NCI-H446 (cell line): ENCODE measurements around the gene SLC20A1.
A peak's percentile ranks its signal among the peaks of the same experiment; 100 is the strongest.
"Not testable (repeated sequence)": the region's sequence is repeated elsewhere in the genome, so short reads cannot be mapped to it uniquely, and the experiment has no call there.

Experiments used
- DNase-seq, 2 experiments: peaks; one replicate each; lab custom pipeline; 2025; lab: John Stamatoyannopoulos, UW

Gene SLC20A1

GRCh38 chr2:112645310-112646101 lies at the start of gene SLC20A1:
Gene SLC20A1 (plus strand): TSS chr2:112645939. CDS start chr2:112646829, 890 bp downstream.
- peak; percentile 79 to 96 for DNase-seq

- DNase-seq: no peak
Measured at GRCh38 chr2:112597537-112598322, 48.0 kb upstream of the SLC20A1 start.

- DNase-seq: no peak
Measured at GRCh38 chr2:112600634-112601033, 45.1 kb upstream of the SLC20A1 start.

- DNase-seq: no peak
Measured at GRCh38 chr2:112601754-112602153, 44.0 kb upstream of the SLC20A1 start.

- no peak for DNase-seq
Measured at GRCh38 chr2:112602917-112603316, 42.8 kb upstream of the SLC20A1 start.

GRCh38 chr2:112603731-112604130 lies 42.0 kb upstream of the SLC20A1 start:
- no peak for DNase-seq

- DNase-seq: no peak
Measured at GRCh38 chr2:112604952-112605351, 40.8 kb upstream of the SLC20A1 start.

- no peak for DNase-seq
Measured at GRCh38 chr2:112605926-112606325, 39.8 kb upstream of the SLC20A1 start.

GRCh38 chr2:112606547-112606946 lies 39.2 kb upstream of the SLC20A1 start:
- DNase-seq: no peak

- DNase-seq: no peak
Measured at GRCh38 chr2:112607680-112608438, 37.9 kb upstream of the SLC20A1 start.

- DNase-seq: not testable (repeated sequence)
Measured at GRCh38 chr2:112609320-112609719, 36.4 kb upstream of the SLC20A1 start.

GRCh38 chr2:112612283-112612682 lies 33.5 kb upstream of the SLC20A1 start:
- not testable (repeated sequence) for DNase-seq

GRCh38 chr2:112614201-112614840 lies 31.4 kb upstream of the SLC20A1 start:
- DNase-seq: no peak

- DNase-seq: no peak
Measured at GRCh38 chr2:112615051-112615450, 30.7 kb upstream of the SLC20A1 start.

- not testable (repeated sequence) for DNase-seq
Measured at GRCh38 chr2:112615798-112616197, 29.9 kb upstream of the SLC20A1 start.

GRCh38 chr2:112618383-112618782 lies 27.4 kb upstream of the SLC20A1 start:
- DNase-seq: no peak

GRCh38 chr2:112621790-112622527 lies 23.8 kb upstream of the SLC20A1 start:
- DNase-seq: no peak

- DNase-seq: no peak
Measured at GRCh38 chr2:112622528-112622849, 23.2 kb upstream of the SLC20A1 start.

- DNase-seq: no peak
Measured at GRCh38 chr2:112623913-112624777, 21.6 kb upstream of the SLC20A1 start.

- DNase-seq: no peak
Measured at GRCh38 chr2:112625474-112626114, 20.1 kb upstream of the SLC20A1 start.
